H7 (cell line): ENCODE data around the gene ADCY7. TPM values are rescaled to one million over a fixed set of nuclear protein-coding genes. Genes with fewer than 3 reads are reported as not detected.
"Not testable (repeated sequence)": the region's sequence is repeated elsewhere in the genome, so short reads cannot be mapped to it uniquely, and the experiment has no call there.

ENCODE experiments used
- DNase-seq: peaks from one replicate; pipeline ENCODE4 v3.0.0; 2012
- H3K27me3 ChIP-seq: 2 replicates; pipeline ENCODE4 v1.6.0; 2011; ENCODE audit warnings: mild to moderate bottlenecking, low read length; ENCODE audit not compliant: control insufficient read depth, insufficient read depth
- H3K36me3 ChIP-seq: replicated peaks from 2 replicates; pipeline ENCODE4 v1.5.1; 2011; ENCODE audit warnings: low read length; ENCODE audit not compliant: control insufficient read depth, insufficient read depth
- H3K4me3 ChIP-seq: 2 replicates; pipeline ENCODE4 v1.5.1; 2011; ENCODE audit warnings: low read depth, mild to moderate bottlenecking, control low read depth, low read length, moderate library complexity; ENCODE audit not compliant: insufficient read depth
- total RNA-seq: library from RNA; depleted of rRNA; stranded (reverse); fragments of >200 nt; shearing (Covaris generic); gene quantifications from 2 replicates; pipeline ENCODE4 v1.2.3, GENCODE V29; 2014; rRNA removed

The ADCY7 gene
- total RNA-seq, result 2.2 and 2.5 TPM in 2 replicates

- no peaks in the 10 kb centered on the region for H3K36me3 ChIP-seq
- H3K27me3 ChIP-seq, result no peaks in the 10 kb centered on the region
- H3K4me3 ChIP-seq, result no peak within 1 kb of the TSS
- DNase-seq, result peak; percentile 87
These were observed at the start of gene ADCY7 for GRCh38 chr16:50266337-50267091. Gene ADCY7, plus strand, starts transcription at chr16:50266551. Its CDS starts 21,629 bp downstream, at chr16:50288180.

GRCh38 chr16:50219402-50219975 is 46.9 kb upstream of the ADCY7 start:
- Histone ChIP-seq H3K27me3 (no peaks in the 10 kb centered on the region), H3K36me3 (peaks cover 7% of the 10 kb centered on the region), H3K4me3 (no peak overlapping the region)
- DNase-seq, result no peak

GRCh38 chr16:50224286-50224685 is 42.1 kb upstream of the ADCY7 start:
- DNase-seq, result no peak
- no peaks in the 10 kb centered on the region for H3K27me3 ChIP-seq
- no peak overlapping the region for H3K4me3 ChIP-seq
- peaks cover 12% of the 10 kb centered on the region for H3K36me3 ChIP-seq

GRCh38 chr16:50227120-50227519 is 39.2 kb upstream of the ADCY7 start:
- DNase-seq, result no peak
- Histone ChIP-seq H3K4me3 (no peak overlapping the region), H3K36me3 (peaks cover 12% of the 10 kb centered on the region), H3K27me3 (no peaks in the 10 kb centered on the region)

GRCh38 chr16:50227665-50228064 is 38.7 kb upstream of the ADCY7 start:
- H3K27me3 ChIP-seq, result no peaks in the 10 kb centered on the region
- peaks cover 12% of the 10 kb centered on the region for H3K36me3 ChIP-seq
- DNase-seq, result no peak
- no peak overlapping the region for H3K4me3 ChIP-seq

- Histone ChIP-seq H3K4me3 (no peak overlapping the region), H3K27me3 (no peaks in the 10 kb centered on the region), H3K36me3 (peaks cover 12% of the 10 kb centered on the region)
- DNase-seq, result no peak
These were observed 37.9 kb upstream of the ADCY7 start for GRCh38 chr16:50228364-50228868.

GRCh38 chr16:50229149-50229726 is 37.1 kb upstream of the ADCY7 start:
- Histone ChIP-seq H3K36me3 (peaks cover 12% of the 10 kb centered on the region), H3K4me3 (no peak overlapping the region), H3K27me3 (no peaks in the 10 kb centered on the region)
- DNase-seq, result no peak

GRCh38 chr16:50234771-50235556 is 31.4 kb upstream of the ADCY7 start:
- no peak overlapping the region for H3K4me3 ChIP-seq
- H3K36me3 ChIP-seq, result no peaks in the 10 kb centered on the region
- no peak for DNase-seq
- no peaks in the 10 kb centered on the region for H3K27me3 ChIP-seq

- H3K4me3 ChIP-seq, result no peak overlapping the region
- no peaks in the 10 kb centered on the region for H3K36me3 ChIP-seq
- DNase-seq, result no peak
- H3K27me3 ChIP-seq, result no peaks in the 10 kb centered on the region
These were observed 30.8 kb upstream of the ADCY7 start for GRCh38 chr16:50235581-50235980.

- no peaks in the 10 kb centered on the region for H3K27me3 ChIP-seq
- H3K4me3 ChIP-seq, result no peak overlapping the region
- DNase-seq, result no peak
- H3K36me3 ChIP-seq, result no peaks in the 10 kb centered on the region
These were observed 28.0 kb upstream of the ADCY7 start for GRCh38 chr16:50238314-50238713.

- no peak overlapping the region for H3K4me3 ChIP-seq
- DNase-seq, result no peak
- no peaks in the 10 kb centered on the region for H3K27me3 ChIP-seq
- H3K36me3 ChIP-seq, result no peaks in the 10 kb centered on the region
These were observed 27.5 kb upstream of the ADCY7 start for GRCh38 chr16:50238868-50239301.

- H3K36me3 ChIP-seq, H3K4me3 ChIP-seq, DNase-seq: not testable (repeated sequence)
- peaks cover 17% of the 10 kb centered on the region for H3K27me3 ChIP-seq
These were observed 23.3 kb upstream of the ADCY7 start for GRCh38 chr16:50243024-50243423.

GRCh38 chr16:50244140-50244503 is 22.2 kb upstream of the ADCY7 start:
- H3K4me3 ChIP-seq, result no peak overlapping the region
- H3K27me3 ChIP-seq, result peaks cover 17% of the 10 kb centered on the region
- DNase-seq, result no peak
- H3K36me3 ChIP-seq, result no peaks in the 10 kb centered on the region
